ENCODE measurements around the gene GMEB1.
A peak's percentile ranks its signal among the peaks of the same experiment; 100 is the strongest.
"Not testable (repeated sequence)": the region's sequence is repeated elsewhere in the genome, so short reads cannot be mapped to it uniquely, and the experiment has no call there.

The GMEB1 gene

GRCh38 chr1:28668956-28669723, 556 bp downstream of the GMEB1 start:
- peak; percentile 11 to 66 for DNase-seq (ENCODE audit: low read depth in 1 of 2, low spot score in 1 of 2)

- no peak for DNase-seq (ENCODE audit: low read depth in 1 of 2, low spot score in 1 of 2)
Observed at GRCh38 chr1:28671254-28671780, 2.7 kb downstream of the GMEB1 start.

GRCh38 chr1:28672971-28673370, 4.4 kb downstream of the GMEB1 start:
- DNase-seq (ENCODE audit: low read depth in 1 of 2, low spot score in 1 of 2), result not testable (repeated sequence)

GRCh38 chr1:28675924-28676257, 7.3 kb downstream of the GMEB1 start:
- no peak for DNase-seq (ENCODE audit: low read depth in 1 of 2, low spot score in 1 of 2)

GRCh38 chr1:28680151-28680550, 11.6 kb downstream of the GMEB1 start:
- no peak for DNase-seq (ENCODE audit: low read depth in 1 of 2, low spot score in 1 of 2)

GRCh38 chr1:28682840-28683239, 14.3 kb downstream of the GMEB1 start:
- no peak for DNase-seq (ENCODE audit: low read depth in 1 of 2, low spot score in 1 of 2)

- DNase-seq (ENCODE audit: low read depth in 1 of 2, low spot score in 1 of 2), result no peak
Observed at GRCh38 chr1:28684937-28685336, 16.4 kb downstream of the GMEB1 start.

GRCh38 chr1:28691627-28692026, 23.0 kb downstream of the GMEB1 start:
- DNase-seq (ENCODE audit: low read depth in 1 of 2, low spot score in 1 of 2), result not testable (repeated sequence)

GRCh38 chr1:28703629-28704028, 35.0 kb downstream of the GMEB1 start:
- DNase-seq (ENCODE audit: low read depth in 1 of 2, low spot score in 1 of 2), result no peak

GRCh38 chr1:28716336-28716735, 47.8 kb downstream of the GMEB1 start:
- no peak for DNase-seq (ENCODE audit: low read depth in 1 of 2, low spot score in 1 of 2)

- no peak for DNase-seq (ENCODE audit: low read depth in 1 of 2, low spot score in 1 of 2)
Observed at GRCh38 chr1:28718166-28718565, 49.6 kb downstream of the GMEB1 start.

GRCh38 chr1:28718586-28719331, 50.2 kb downstream of the GMEB1 start:
- DNase-seq (ENCODE audit: low read depth in 1 of 2, low spot score in 1 of 2), result no peak

GRCh38 chr1:28719332-28719619, 50.7 kb downstream of the GMEB1 start:
- DNase-seq (ENCODE audit: low read depth in 1 of 2, low spot score in 1 of 2), result no peak

GRCh38 chr1:28720376-28720775, 51.8 kb downstream of the GMEB1 start:
- DNase-seq (ENCODE audit: low read depth in 1 of 2, low spot score in 1 of 2), result no peak

GRCh38 chr1:28721927-28722326, 53.3 kb downstream of the GMEB1 start:
- DNase-seq (ENCODE audit: low read depth in 1 of 2, low spot score in 1 of 2), result not testable (repeated sequence)

- not testable (repeated sequence) for DNase-seq (ENCODE audit: low read depth in 1 of 2, low spot score in 1 of 2)
Observed at GRCh38 chr1:28725365-28725764, 56.8 kb downstream of the GMEB1 start.

- no peak for DNase-seq (ENCODE audit: low read depth in 1 of 2, low spot score in 1 of 2)
Observed at GRCh38 chr1:28735961-28736449, 67.4 kb downstream of the GMEB1 start.

- DNase-seq (ENCODE audit: low read depth in 1 of 2, low spot score in 1 of 2), result peak; percentile 97 to 98
Observed at GRCh38 chr1:28736450-28737306, 68.1 kb downstream of the GMEB1 start, which contains the start of gene YTHDF2. YTHDF2 (plus strand) TSS chr1:28736940; CDS start chr1:28737121, 181 bp downstream.

- DNase-seq (ENCODE audit: low read depth in 1 of 2, low spot score in 1 of 2), result peak; percentile 20 to 39
Observed at GRCh38 chr1:28737307-28738132, 68.9 kb downstream of the GMEB1 start.

GRCh38 chr1:28740118-28740517, 71.5 kb downstream of the GMEB1 start:
- DNase-seq (ENCODE audit: low read depth in 1 of 2, low spot score in 1 of 2), result no peak
